NCI-H2227 (cell line): Measurements from ENCODE around the gene RNF25.
A peak's percentile ranks its signal among the peaks of the same experiment; 100 is the strongest.

Source experiments
- DNase-seq: peaks from one replicate; lab custom pipeline; 2025; ENCODE audit not compliant: unreplicated experiment; lab: John Stamatoyannopoulos, UW

Gene RNF25

DNA sequence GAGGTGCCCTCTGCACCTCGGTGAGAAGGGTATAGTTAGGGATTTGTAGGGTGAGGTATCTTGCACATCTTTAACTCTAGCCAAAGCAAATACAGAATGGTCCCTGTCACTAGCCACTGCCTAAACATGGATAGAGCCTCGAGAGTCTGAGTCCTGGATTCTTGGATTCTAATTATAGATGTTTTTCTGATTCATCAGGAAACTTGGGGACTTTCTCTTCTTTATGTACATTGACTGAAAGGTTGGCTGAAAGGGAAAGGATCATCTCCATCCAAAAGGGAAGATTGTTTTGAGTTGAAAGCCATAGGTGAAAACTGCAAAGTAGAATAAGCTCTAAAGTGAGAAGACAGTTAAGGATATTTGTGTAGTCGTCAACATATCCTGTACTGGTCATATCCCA is 8.3 kb upstream of the RNF25 start:
- DNase-seq: no peak

DNA sequence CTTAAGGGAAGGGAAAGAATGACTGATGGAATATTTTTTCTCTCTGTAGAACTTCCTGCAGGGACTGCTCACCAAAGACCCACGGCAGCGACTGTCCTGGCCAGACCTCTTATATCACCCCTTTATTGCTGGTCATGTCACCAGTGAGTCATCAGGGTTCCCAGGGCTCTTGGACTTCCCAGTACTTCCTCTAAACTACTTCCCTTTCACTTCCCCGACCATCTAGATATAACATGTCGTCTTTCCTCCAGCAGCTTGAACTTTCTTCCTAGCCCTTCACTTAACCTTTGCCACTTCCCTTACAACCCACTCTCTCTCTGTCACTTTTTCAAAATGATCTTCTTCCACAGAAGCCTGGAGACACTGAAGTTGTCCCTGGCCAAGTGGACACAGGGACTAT is 7.3 kb upstream of the RNF25 start:
- DNase-seq: no peak

DNA sequence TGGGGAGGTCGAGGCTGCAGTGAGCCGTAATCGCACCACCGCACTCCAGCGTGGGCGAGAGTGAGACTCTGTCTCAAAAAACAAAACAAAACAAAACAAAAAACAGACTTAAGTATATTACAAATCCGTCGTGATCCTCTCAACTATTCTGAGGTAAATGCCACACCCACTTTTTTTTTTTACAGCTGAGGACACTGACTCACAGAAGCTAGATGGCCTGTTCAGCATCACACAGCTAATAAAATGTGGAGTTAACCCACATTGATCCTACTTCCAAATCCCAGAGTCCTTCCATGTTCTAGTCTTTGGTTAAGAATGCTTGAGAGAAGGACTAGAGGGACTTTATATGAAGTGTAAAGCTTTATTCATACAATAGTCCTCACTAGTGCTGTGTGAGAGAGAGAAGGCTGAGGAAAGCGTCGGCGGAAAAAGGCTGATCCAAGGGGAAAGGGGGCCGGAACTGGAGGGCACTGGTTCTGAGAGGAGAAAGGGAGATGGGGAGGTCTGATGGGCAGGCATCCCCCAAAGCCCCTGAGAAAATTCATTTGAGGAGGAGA is 627 bp downstream of the RNF25 start:
- DNase-seq: peak; percentile 13

DNA sequence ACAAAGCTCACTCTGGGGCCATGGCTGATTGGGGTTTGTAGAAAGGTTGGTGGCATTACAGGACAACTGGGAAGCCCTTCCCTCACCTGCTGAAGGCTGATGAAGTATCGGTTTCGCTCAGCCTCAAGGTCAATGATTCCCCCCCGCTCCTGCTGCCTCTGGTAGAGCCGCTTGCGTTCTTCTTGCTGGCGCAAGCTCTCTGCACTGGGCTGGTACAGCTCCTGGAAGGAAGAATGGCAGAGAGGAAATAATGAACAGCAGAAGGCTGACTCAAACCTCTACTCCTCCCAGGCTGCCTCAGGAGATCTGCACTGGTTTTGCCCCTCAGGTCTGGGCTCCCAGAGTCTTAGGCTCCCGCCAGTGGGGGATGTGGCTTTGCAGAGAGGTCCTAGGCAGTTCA is 7.1 kb downstream of the RNF25 start:
- no peak for DNase-seq

- DNase-seq: no peak
These were observed 7.9 kb downstream of the RNF25 start for GRCh38 chr2:218663901-218664300.

DNA sequence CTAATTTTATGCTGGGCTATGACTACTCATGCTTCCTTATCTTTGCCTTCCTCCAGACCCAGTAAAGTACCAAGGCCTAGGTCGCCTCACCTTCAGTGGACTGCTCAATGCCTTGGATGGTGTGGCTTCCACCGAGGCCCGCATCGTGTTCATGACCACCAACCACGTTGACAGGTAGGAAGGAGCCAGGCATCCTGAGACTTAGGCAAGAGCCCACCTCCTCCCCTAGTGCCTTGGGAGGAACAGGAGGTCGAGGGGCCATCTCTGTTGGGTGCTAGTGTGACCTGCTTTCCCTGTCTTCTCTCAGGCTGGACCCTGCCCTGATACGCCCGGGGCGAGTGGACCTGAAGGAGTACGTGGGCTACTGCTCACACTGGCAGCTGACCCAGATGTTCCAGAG is 9.0 kb downstream of the RNF25 start:
- no peak for DNase-seq

DNA sequence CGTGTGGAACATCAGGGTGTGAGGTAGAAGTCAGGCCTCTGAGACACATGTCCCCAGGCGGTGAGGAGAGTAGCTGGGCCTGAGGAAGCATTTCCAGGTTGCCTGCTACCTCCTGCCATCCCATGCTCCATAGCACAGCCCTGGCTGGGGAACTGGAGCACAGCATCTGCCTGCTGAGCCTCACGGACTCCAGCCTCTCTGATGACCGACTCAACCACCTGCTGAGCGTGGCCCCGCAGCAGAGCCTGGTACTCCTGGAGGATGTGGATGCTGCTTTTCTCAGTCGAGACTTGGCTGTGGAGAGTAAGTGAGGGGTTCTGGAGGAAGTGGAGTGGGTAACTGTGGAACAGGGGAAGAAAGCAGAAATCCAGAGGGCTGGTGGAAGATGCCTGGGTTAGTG is 9.4 kb downstream of the RNF25 start:
- DNase-seq: no peak

- DNase-seq: peak; percentile 50
These were observed 11.8 kb downstream of the RNF25 start for GRCh38 chr2:218659988-218660358.

DNA sequence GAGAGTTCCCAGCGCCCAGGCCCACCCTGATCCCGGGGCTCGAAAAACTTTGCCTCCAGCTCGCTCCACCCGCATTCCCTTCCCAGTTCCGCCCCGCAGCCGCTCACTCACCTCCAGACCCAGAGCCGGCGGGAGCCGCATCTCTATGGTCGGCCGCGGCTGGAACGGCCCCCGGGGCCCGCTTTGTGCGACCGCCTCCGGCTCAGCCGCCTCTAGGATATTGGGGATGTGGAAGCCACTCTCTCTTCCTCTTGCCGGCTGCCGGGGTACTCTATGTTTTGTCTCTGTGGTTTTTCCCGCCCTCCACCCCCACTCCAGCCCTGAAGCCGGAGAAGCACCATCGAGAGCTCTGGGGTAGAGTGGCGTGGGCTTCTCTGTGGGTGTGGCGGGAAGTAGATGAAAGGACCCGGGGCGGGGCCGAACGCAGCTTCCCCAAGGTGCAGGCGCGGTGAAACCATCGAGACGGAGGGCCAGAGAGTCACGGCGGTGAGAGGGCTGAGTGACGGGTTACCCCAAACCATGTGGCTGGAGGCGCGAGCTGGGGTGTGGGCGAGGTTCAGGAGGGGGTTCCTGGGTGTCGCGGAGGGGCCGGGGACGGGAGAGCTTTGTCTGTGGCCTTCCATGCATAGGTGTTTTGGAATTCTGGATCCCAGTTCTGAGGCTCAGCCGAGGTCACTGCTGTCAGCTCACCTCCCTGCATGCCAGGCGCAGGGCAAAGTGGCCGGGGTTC is 12.4 kb downstream of the RNF25 start, which contains the start of the genes BCS1L and ZNF142:
Gene BCS1L, plus strand, starts transcription at position 426 of the 730 bp plus-strand sequence. CDS start 1,305 bp downstream, outside the sequence.
Gene ZNF142, minus strand, starts transcription at position 366 of the 730 bp plus-strand sequence. CDS start 3,194 bp downstream, outside the sequence.
- DNase-seq: peak; percentile 97

GRCh38 chr2:218658671-218659257 is 13.0 kb downstream of the RNF25 start:
- DNase-seq: peak; percentile 69

GRCh38 chr2:218655751-218656150 is 16.1 kb downstream of the RNF25 start:
- no peak for DNase-seq

- DNase-seq: no peak
These were observed 23.1 kb downstream of the RNF25 start for GRCh38 chr2:218648787-218649100.

DNA sequence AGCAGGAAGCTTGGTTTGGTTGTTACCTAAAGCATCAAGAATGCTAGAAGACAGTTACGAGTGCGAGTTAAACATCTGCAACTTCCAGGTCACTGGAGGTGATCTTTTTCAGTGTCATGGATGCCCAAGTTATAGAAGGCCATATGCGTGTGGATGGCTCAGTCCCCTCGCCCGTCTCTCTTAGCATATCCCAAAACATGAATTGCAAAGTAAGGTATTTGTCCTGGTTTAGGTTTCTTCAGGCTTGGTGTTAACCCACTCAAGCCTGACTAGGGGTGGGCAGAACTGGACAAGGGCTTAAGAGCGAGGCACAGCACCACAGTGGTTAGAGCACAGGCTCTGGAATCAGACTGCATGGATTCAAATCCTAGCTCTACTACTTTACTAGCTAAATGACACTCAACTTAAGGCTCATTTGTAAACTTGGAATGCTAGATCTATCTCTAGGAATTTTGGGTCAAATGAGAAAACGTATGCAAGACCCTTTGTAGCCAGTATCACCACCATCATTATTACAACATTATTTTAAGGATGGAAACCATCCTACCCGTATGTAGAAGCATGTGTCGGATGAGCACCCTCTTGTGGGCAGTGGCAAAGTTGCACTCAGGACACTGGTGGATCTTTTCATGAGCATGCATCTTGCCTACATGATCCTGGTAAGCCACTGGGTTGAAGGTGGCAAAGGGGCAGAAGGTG is 23.6 kb downstream of the RNF25 start:
- peak; percentile 64 for DNase-seq

DNA sequence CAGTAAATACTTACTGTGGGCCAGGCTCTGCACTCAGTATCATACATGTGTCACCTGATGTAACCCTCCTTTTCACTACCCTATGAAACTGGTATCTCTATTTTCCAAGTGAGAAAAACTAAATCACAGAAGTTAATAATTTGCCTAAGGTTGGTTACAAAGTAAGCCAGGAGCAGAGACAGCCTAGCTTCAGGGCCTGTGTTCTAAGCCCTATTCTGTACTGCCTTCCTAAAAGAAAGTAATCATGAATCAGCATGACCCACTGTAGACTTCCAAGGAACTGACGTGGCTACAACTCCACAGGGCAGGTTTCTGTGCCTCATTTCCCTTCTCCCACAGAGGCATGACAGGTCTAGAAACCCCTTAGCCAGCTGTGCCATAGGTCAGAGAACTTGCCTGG is 26.7 kb downstream of the RNF25 start:
- DNase-seq: no peak

DNA sequence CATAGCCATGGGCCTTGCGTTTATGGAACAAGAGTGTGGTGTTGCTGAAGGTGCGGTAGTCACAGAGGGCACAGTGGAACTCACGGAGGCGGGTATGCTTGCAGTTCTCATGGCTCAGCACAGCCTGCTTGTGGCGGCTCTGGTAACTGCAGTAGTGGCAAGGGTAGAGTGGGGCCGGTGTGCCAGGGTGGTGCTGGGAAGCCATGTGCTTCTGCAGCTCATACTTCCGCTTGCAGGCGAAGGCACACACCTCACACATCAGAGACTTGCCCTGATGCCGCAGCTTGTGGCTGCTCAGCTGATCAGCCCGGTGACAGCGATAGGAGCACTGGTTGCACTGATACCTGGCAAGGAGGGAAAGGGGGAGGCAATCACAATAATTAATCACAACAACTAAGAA is 27.1 kb downstream of the RNF25 start:
- DNase-seq: no peak

GRCh38 chr2:218643751-218644310 is 28.0 kb downstream of the RNF25 start:
- DNase-seq: no peak

GRCh38 chr2:218642786-218643185 is 29.0 kb downstream of the RNF25 start:
- DNase-seq: no peak

DNA sequence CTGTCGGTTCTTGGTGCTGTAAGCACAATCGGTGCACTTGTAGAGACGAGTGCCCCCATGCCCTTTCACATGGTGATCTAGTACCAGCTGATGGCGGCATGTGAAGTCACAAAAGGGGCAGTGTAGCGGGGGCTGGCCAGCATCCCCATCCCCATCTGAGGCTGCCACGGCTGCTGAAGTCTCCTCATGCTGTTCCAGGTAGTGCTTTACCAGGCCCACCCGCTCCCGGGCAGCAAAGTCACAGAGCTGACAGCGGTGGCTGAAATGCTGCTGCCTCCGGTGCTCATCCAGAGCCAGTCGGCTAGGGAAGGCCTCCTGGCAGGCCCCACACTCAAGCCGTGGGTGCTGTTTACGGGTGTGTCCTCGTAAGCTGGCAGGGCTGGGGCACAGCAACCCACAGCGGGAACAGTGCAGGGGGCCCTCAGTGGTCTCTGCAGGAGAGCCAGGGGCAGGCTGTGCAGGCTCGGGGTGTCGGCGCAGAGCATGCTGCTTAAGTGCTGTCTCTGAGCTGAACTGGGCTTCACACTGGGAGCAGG is 29.6 kb downstream of the RNF25 start:
- no peak for DNase-seq

- DNase-seq: no peak
These were observed 33.4 kb downstream of the RNF25 start for GRCh38 chr2:218638372-218638771.

GRCh38 chr2:218635719-218636118 is 36.1 kb downstream of the RNF25 start:
- DNase-seq: no peak

DNA sequence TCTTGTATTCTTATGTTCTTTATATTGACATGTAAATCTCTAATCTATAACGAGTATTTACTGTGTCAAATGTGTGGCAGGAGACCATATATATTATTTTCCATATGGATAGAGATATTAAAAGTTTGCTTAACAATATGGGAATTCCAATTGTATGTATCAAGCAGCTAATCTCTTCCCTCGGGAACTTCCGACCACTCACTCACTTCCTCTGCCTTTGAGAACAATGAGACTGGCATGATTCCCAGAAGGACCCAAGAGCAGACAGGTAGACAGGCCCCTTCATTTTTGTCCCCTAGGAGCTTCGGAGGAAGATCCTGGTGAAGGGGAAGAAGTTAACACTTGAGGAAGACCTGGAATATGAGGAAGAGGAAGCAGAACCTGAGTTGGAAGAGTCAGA is 40.0 kb downstream of the RNF25 start:
- no peak for DNase-seq
